H1 (cell line): ENCODE results near the gene PKP3. TPM values are rescaled to one million over a fixed set of nuclear protein-coding genes. Genes with fewer than 3 reads are reported as not detected.

ENCODE experiments used
- CTCF ChIA-PET: fragments of 300-600 bp; sonication (Branson Sonifier 250); formaldehyde crosslinking; loops from one replicate; lab custom pipeline; 2021; ENCODE audit not compliant: partially characterized antibody; lab: Charles Lee
- POLR2A ChIA-PET: fragments of 300-600 bp; sonication (Branson Sonifier 250); formaldehyde crosslinking; loops from one replicate; lab custom pipeline; 2021; ENCODE audit warnings: inconsistent platforms; ENCODE audit not compliant: partially characterized antibody; lab: Charles Lee
- DNase-seq, 2 experiments: peaks; one replicate each; pipeline versions ENCODE4 v3.0.0 to v3.0.0-alpha.2; 2010 to 2022; ENCODE audit warnings: low spot score in 2 of 2, low read depth in 1 of 2, mixed read lengths in 1 of 2
- FAIRE-seq: peaks from 2 replicates; lab custom pipeline; 2011; peaks lifted over from hg19 to GRCh38; lab: Jason Lieb, UNC
- H2AFZ ChIP-seq: 2 replicates; pipeline ENCODE4 v1.8.1; 2012; ENCODE audit warnings: low read length, inconsistent platforms
- H2AK5ac ChIP-seq: 2 replicates; pipeline ENCODE4 v1.6.1; 2013; ENCODE audit warnings: low read depth, low read length
- H2BK120ac ChIP-seq: replicated peaks from 2 replicates; pipeline ENCODE3; 2013; ENCODE audit warnings: low read depth, low read length, inconsistent platforms
- H2BK12ac ChIP-seq: 2 replicates; pipeline ENCODE4 v1.6.1; 2013; ENCODE audit warnings: low read depth, low read length
- H2BK15ac ChIP-seq: 2 replicates; pipeline ENCODE4 v1.6.1; 2013; ENCODE audit warnings: low read length
- H2BK20ac ChIP-seq: 2 replicates; pipeline ENCODE4 v1.6.1; 2013; ENCODE audit warnings: low read length
- H2BK5ac ChIP-seq: 2 replicates; pipeline ENCODE4 v1.6.1; 2013; ENCODE audit warnings: low read depth, low read length
- H3K14ac ChIP-seq: 2 replicates; pipeline ENCODE4 v1.6.1; 2013; ENCODE audit warnings: inconsistent platforms; ENCODE audit not compliant: insufficient read length
- H3K18ac ChIP-seq: 2 replicates; pipeline ENCODE4 v1.6.1; 2013; ENCODE audit warnings: low read length; ENCODE audit errors: extremely low read depth
- H3K23ac ChIP-seq: 2 replicates; pipeline ENCODE4 v1.6.1; 2013; ENCODE audit warnings: inconsistent platforms; ENCODE audit not compliant: insufficient read length
- H3K23me2 ChIP-seq: 2 replicates; pipeline ENCODE4 v1.6.1; 2013; ENCODE audit warnings: low read depth, low read length
- H3K27ac ChIP-seq: 2 replicates; pipeline ENCODE4 v1.6.1; 2011; ENCODE audit warnings: low read depth, low read length, inconsistent platforms
- H3K27me3 ChIP-seq, 4 experiments: replicated peaks in 1 of 4; 1 replicate in 1 of 4; 2 replicates in 3 of 4; pipeline versions ENCODE4 v1.6.1 to v1.8.1; 2011 to 2013; ENCODE audit warnings: low read length in 3 of 4, mild to moderate bottlenecking in 3 of 4, inconsistent platforms in 2 of 4, mixed read lengths in 2 of 4, moderate library complexity in 1 of 4; ENCODE audit not compliant: control insufficient read depth in 3 of 4, insufficient read depth in 3 of 4; ENCODE audit errors: extremely low read depth in 1 of 4
- H3K36me3 ChIP-seq, 4 experiments: 2 replicates each; pipeline versions ENCODE4 v1.6.1 to v1.8.1; 2011 to 2013; ENCODE audit warnings: mild to moderate bottlenecking in 4 of 4, low read length in 3 of 4, moderate library complexity in 2 of 4, control low read depth in 1 of 4, inconsistent platforms in 1 of 4; ENCODE audit not compliant: insufficient read depth in 4 of 4, control insufficient read depth in 2 of 4
- H3K4ac ChIP-seq: replicated peaks from 2 replicates; pipeline ENCODE3; 2013; ENCODE audit warnings: low read length, low read depth, mixed read lengths, inconsistent platforms; ENCODE audit not compliant: insufficient read length
- H3K4me1 ChIP-seq, 4 experiments: replicated peaks in 1 of 4; 1 replicate in 1 of 4; 2 replicates in 3 of 4; pipeline versions ENCODE4 v1.6.1 to v1.8.1; 2011 to 2013; ENCODE audit warnings: low read length in 3 of 4, inconsistent platforms in 2 of 4, mixed read lengths in 1 of 4; ENCODE audit not compliant: insufficient read depth in 4 of 4, control insufficient read depth in 3 of 4
- H3K4me2 ChIP-seq, 2 experiments: 2 replicates each; pipeline versions ENCODE4 v1.6.1 to v1.8.1; 2011 to 2013; ENCODE audit warnings: low read depth in 2 of 2, low read length in 2 of 2, control low read depth in 1 of 2, inconsistent platforms in 1 of 2, mild to moderate bottlenecking in 1 of 2; ENCODE audit not compliant: insufficient read depth in 1 of 2
- H3K4me3 ChIP-seq, 4 experiments: fragments of 200-600, 300-600 bp in 1 of 4; sonication (generic), shearing (Covaris generic), sonication (Bioruptor Twin) in 1 of 4; 2 replicates each; pipeline versions ENCODE4 v1.5.1 to v1.8.1; 2011 to 2016; ENCODE audit warnings: low read length in 4 of 4, low read depth in 3 of 4, control low read depth in 2 of 4, inconsistent platforms in 2 of 4, mild to moderate bottlenecking in 2 of 4, mixed read lengths in 1 of 4, moderate library complexity in 1 of 4; ENCODE audit not compliant: insufficient read depth in 2 of 4; ENCODE audit errors: extremely low read depth in 1 of 4
- H3K56ac ChIP-seq: replicated peaks from 2 replicates; pipeline ENCODE3; 2013; ENCODE audit warnings: low read depth, mild to moderate bottlenecking, mixed read lengths, low read length, inconsistent platforms; ENCODE audit not compliant: insufficient read length
- H3K79me1 ChIP-seq: 2 replicates; pipeline ENCODE4 v1.6.1; 2013; ENCODE audit warnings: low read depth, low read length, control low read depth
- H3K79me2 ChIP-seq, 2 experiments: 2 replicates each; pipeline versions ENCODE4 v1.6.1 to v1.8.1; 2012 to 2013; ENCODE audit warnings: low read length in 2 of 2, mild to moderate bottlenecking in 2 of 2, inconsistent platforms in 1 of 2; ENCODE audit not compliant: insufficient read depth in 2 of 2, control insufficient read depth in 1 of 2
- H3K9ac ChIP-seq, 4 experiments: replicated peaks in 1 of 4; 1 replicate in 1 of 4; 2 replicates in 3 of 4; pipeline versions ENCODE4 v1.6.1 to v1.8.1; 2011 to 2013; ENCODE audit warnings: low read depth in 3 of 4, low read length in 3 of 4, control low read depth in 2 of 4, mild to moderate bottlenecking in 2 of 4, moderate library complexity in 2 of 4, inconsistent platforms in 1 of 4; ENCODE audit errors: extremely low read depth in 1 of 4
- H3K9me3 ChIP-seq, 2 experiments: 2 replicates each; pipeline versions ENCODE4 v1.6.1 to v1.8.1; 2012 to 2013; ENCODE audit warnings: mild to moderate bottlenecking in 2 of 2, moderate library complexity in 2 of 2, control low read depth in 1 of 2, inconsistent platforms in 1 of 2, low read depth in 1 of 2, low read length in 1 of 2, mixed read lengths in 1 of 2; ENCODE audit not compliant: insufficient read depth in 2 of 2
- H4K20me1 ChIP-seq, 2 experiments: replicated peaks in 1 of 2; 2 replicates each; pipeline versions ENCODE3 to v1.8.1; 2011 to 2013; ENCODE audit warnings: inconsistent platforms in 2 of 2, low read length in 2 of 2, mild to moderate bottlenecking in 1 of 2; ENCODE audit not compliant: insufficient read depth in 2 of 2, control insufficient read depth in 1 of 2
- H4K5ac ChIP-seq: 2 replicates; pipeline ENCODE4 v1.6.1; 2013; ENCODE audit warnings: low read length, low read depth, mixed read lengths, inconsistent platforms; ENCODE audit not compliant: insufficient read length
- H4K8ac ChIP-seq: 2 replicates; pipeline ENCODE4 v1.8.0; 2013; ENCODE audit warnings: mild to moderate bottlenecking, moderate library complexity, low read length, inconsistent platforms; ENCODE audit not compliant: insufficient read depth; ENCODE audit errors: extremely low read depth
- H4K91ac ChIP-seq: replicated peaks from 2 replicates; pipeline ENCODE3; 2013; ENCODE audit warnings: low read length, mixed read lengths, inconsistent platforms; ENCODE audit not compliant: insufficient read length
- BACH1 ChIP-seq: IDR thresholded peaks from 2 replicates; pipeline ENCODE4 v1.6.1; 2012; ENCODE audit warnings: low read length, improper control_type of control experiment
- CEBPB ChIP-seq: IDR thresholded peaks from 2 replicates; pipeline ENCODE4 v1.6.1; 2012; ENCODE audit warnings: low read depth, low read length
- CHD1 ChIP-seq: IDR thresholded peaks from 2 replicates; pipeline ENCODE4 v1.6.1; 2012; ENCODE audit warnings: low read depth, low read length, improper control_type of control experiment
- GTF2F1 ChIP-seq: IDR thresholded peaks from 2 replicates; pipeline ENCODE4 v1.6.1; 2012; ENCODE audit warnings: low read depth, low read length, improper control_type of control experiment, borderline replicate concordance
- KDM5A ChIP-seq: fragments of 200-600 bp; IDR thresholded peaks from 2 replicates; pipeline ENCODE4 v1.7.1; 2012; ENCODE audit warnings: mild to moderate bottlenecking, low read length, inconsistent platforms, mixed read lengths
- NRF1 ChIP-seq: IDR thresholded peaks from 2 replicates; pipeline ENCODE4 v1.6.1; 2011; ENCODE audit warnings: mild to moderate bottlenecking, low read depth, low read length, improper control_type of control experiment
- SAP30 ChIP-seq: fragments of 300-600 bp; sonication (generic); IDR thresholded peaks from 2 replicates; pipeline ENCODE4 v1.7.1; 2012; ENCODE audit warnings: low read length, moderate library complexity, mild to moderate bottlenecking, inconsistent platforms; ENCODE audit not compliant: insufficient read depth, insufficient replicate concordance
- SIN3A ChIP-seq, 2 experiments: IDR thresholded peaks in 1 of 2; conservative IDR thresholded peaks in 1 of 2; 2 replicates each; pipeline ENCODE4 v1.6.1; 2011 to 2012; ENCODE audit warnings: low read length in 2 of 2, improper control_type of control experiment in 1 of 2, low read depth in 1 of 2, mild to moderate bottlenecking in 1 of 2
- SIX5 ChIP-seq: IDR thresholded peaks from 2 replicates; pipeline ENCODE4 v1.6.1; 2011; ENCODE audit warnings: mild to moderate bottlenecking, low read depth, low read length
- SRF ChIP-seq: IDR thresholded peaks from 2 replicates; pipeline ENCODE4 v1.6.1; 2011; ENCODE audit warnings: mild to moderate bottlenecking, low read depth, low read length, moderate library complexity
- WGBS, 2 experiments: shearing (Covaris generic) in 1 of 2; methylation state at CpG; one replicate each; pipeline versions ENCODE4 v1.1.6 to v1.1.7; 2013 to 2015; ENCODE audit warnings: low lambda C conversion rate in 2 of 2, mixed read lengths in 2 of 2, inconsistent platforms in 1 of 2, low coverage in 1 of 2, missing lambda C conversion rate in 1 of 2; ENCODE audit not compliant: insufficient replicate concordance in 2 of 2, insufficient coverage in 1 of 2, insufficient read length in 1 of 2; ENCODE audit errors: extremely low coverage in 1 of 2, missing lambda C conversion rate in 1 of 2; 5-methylcytosine and 5-hydroxymethylcytosine counted together
- polyA plus RNA-seq, 7 experiments: library from polyadenylated mRNA; depleted of rRNA in 3 of 7; stranded (reverse) in 5 of 7; unstranded in 2 of 7; fragments of >200 nt in 5 of 7; fragments of 200-250 nt in 2 of 7; gene quantifications; 1 replicate in 5 of 7; 2 replicates in 1 of 7; 4 replicates in 1 of 7; pipeline versions ENCODE4 v1.2.1 to v1.2.3, GENCODE V29; 2011 to 2013; ENCODE audit warnings: missing spikeins in 2 of 7, mixed read lengths in 2 of 7
- total RNA-seq: library from RNA; stranded (reverse); fragmentation: NEBNext Ultra II Directional; extraction: Animal tissue kit (Norgen Biotek cat#: 25700); gene quantifications from 2 replicates; pipeline ENCODE4 v1.2.1, GENCODE V29; 2021
- TF ChIP-seq, protein P1 (sequence below): IDR thresholded peaks from 2 replicates; pipeline ENCODE4 v1.6.1; 2011; ENCODE audit warnings: low read length, improper control_type of control experiment

PKP3 gene
- total and polyA plus RNA-seq, 2 of the 8 experiments (the other 6 are each of a cell fraction or from before 2014, with no cell fraction given): 16.7 to 28.7 TPM

GRCh38 chr11:398826-399225 is 4.8 kb downstream of the PKP3 start:
- Histone ChIP-seq H3K18ac (no peak overlapping the region), H3K4me1 (peaks cover under 1 to 8% (median 2%) of the 10 kb centered on the region in 4 experiments; a peak in 6 of 7 replicates), H3K56ac (no peak overlapping the region), H2AFZ (no peak overlapping the region), H3K79me2 (no peaks in the 10 kb centered on the region), H3K9ac (no peak overlapping the region), H3K14ac (no peak overlapping the region), H3K4me2 (no peak overlapping the region), H4K8ac (no peak overlapping the region), H4K20me1 (peaks cover 2 to 13% of the 10 kb centered on the region in 2 experiments), H3K27me3 (no peaks in the 10 kb centered on the region), H4K91ac (no peak overlapping the region), H2BK120ac (no peak overlapping the region), H2BK15ac (no peak overlapping the region), H3K23ac (no peak overlapping the region), H3K4me3 (no peak overlapping the region), H4K5ac (no peak overlapping the region), H3K4ac (no peak overlapping the region), H3K9me3 (peaks cover 0 to 9% of the 10 kb centered on the region in 2 experiments; a peak in 1 of 4 replicates), H3K27ac (no peak overlapping the region), H2BK5ac (no peak overlapping the region), H2AK5ac (no peak overlapping the region), H3K36me3 (peaks cover 0 to 28% (median 0%) of the 10 kb centered on the region in 4 experiments; a peak in 3 of 8 replicates), H2BK20ac (no peak overlapping the region), H2BK12ac (no peak overlapping the region), H3K79me1 (peaks cover 2% of the 10 kb centered on the region; the same call in 1 of the 2 replicates), H3K23me2 (peaks cover 10% of the 10 kb centered on the region; the same call in 1 of the 2 replicates)
- FAIRE-seq (no peak), DNase-seq (no peak)
- CTCF ChIA-PET: interaction anchor here (0.8 to 1.3 kb wide), 3 partner anchors 9 to 100 kb away, joined by 3 read pairs; no protein-coding TSS in a partner anchor
- WGBS, 2 experiments: 96% methylated on average over 19 of the region's 20 CpGs; no CpG with 5 or more reads in 1 of the 2 experiments
- TF ChIP-seq SIX5: no peak
- TF ChIP-seq SIN3A (conservative IDR thresholded peaks at IDR 0.05 in 1 of 2, IDR thresholded peaks at IDR 0.05 in 1 of 2; ENCODE audit: low read depth in 1 of 2, low read length in 2 of 2): no peak
- TF ChIP-seq BACH1: no peak
- no peak for TF ChIP-seq SAP30
- no peak for TF ChIP-seq NRF1
- no peak for TF ChIP-seq SRF
- no peak for TF ChIP-seq CHD1
- TF ChIP-seq, protein P1, sequence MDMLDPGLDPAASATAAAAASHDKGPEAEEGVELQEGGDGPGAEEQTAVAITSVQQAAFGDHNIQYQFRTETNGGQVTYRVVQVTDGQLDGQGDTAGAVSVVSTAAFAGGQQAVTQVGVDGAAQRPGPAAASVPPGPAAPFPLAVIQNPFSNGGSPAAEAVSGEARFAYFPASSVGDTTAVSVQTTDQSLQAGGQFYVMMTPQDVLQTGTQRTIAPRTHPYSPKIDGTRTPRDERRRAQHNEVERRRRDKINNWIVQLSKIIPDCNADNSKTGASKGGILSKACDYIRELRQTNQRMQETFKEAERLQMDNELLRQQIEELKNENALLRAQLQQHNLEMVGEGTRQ: no peak
- TF ChIP-seq GTF2F1: no peak
- TF ChIP-seq KDM5A: no peak
- no peak for TF ChIP-seq CEBPB
- POLR2A ChIA-PET: interaction anchor here (0.6 to 1.1 kb wide), 3 partner anchors 9 to 18 kb away, joined by 3 read pairs; no protein-coding TSS in a partner anchor
